Germinal center (tissue), 1 donor: ENCODE measurements around the gene STAT2.
A peak's percentile ranks its signal among the peaks of the same experiment; 100 is the strongest.
"Not testable (repeated sequence)": the region's sequence is repeated elsewhere in the genome, so short reads cannot be mapped to it uniquely, and the experiment has no call there.

Experiments
- DNase-seq: peaks from one replicate; pipeline ENCODE4 v3.0.0; 2012; ENCODE audit warnings: mixed read lengths, low spot score

Gene STAT2

DNA sequence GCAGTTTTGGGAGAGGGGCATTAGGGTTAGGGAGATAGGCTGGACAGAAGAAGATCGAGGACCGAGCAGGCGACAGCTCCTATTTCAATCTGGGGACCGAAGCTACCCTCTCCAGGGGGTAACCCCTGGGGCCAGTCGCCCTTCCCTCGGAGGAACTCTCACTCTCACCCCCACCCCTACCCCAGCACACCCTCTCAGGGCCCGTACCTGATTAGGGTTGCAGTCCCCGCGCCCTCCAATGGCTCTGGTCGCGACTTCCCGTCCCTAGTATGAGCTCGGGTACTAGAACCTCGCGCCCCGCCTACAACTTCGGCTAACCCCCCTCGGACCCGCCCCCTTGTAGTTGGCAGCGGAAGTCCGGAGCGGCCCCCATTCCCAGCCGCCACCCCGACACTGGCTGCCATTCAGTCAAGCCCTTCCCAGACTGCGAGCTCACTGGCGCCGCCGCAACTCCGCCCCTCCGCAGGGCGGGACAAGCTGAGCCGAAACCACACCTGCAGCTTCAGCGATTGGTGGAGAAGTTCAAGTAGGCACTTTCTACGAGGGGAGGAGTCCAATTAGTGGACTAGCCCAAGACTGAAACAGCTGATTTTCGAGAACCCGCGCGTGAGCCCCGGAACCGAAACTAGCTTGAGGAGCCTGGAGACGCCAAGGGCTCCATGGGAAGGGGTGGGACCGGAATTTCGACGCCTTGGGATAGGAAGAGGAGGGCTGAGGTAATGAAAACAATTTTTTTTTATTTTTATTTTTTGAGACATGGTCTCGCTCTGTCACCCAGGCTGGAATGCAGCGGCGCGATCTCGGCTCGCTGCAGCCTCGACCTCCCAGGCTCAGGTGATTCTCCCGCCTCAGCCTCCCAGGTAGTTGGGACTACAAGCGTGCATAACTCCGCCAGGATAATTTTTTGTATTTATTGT, at the start of gene STAT2:
Gene STAT2 (minus strand): TSS at position 257 of the 917 bp plus-strand sequence. CDS start 3,536 bp downstream, outside the sequence.
- peak; percentile 97 for DNase-seq

DNA sequence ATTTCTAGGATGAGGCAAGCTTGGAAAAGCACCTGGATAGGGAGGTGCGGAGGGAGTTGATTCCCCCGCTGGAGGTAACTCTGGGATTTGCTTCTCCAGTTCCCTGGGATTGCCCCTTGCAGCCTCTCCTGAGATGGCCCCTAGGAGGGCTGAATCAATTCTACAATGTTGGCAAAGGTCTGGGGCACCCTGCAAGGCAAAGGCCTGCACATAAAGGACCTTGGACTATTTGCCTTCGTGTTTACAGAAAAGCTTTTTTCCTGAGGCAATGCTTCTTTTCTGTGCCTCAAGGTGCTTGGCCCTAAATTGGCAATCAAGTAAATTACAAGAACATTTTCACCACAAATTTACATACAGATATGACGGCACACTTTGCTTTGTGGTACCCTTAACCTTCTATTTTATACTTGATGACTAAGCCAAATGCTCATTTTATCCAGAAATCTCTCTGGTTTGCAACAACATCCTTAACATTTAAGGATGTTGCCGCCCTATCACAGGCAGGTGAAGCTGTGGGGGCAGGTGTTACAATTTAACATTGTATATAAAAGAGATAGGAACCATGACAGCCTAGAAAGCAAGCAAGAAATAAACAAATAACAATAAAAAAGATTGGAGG, 49.0 kb upstream of the STAT2 start:
- DNase-seq = no peak

DNA sequence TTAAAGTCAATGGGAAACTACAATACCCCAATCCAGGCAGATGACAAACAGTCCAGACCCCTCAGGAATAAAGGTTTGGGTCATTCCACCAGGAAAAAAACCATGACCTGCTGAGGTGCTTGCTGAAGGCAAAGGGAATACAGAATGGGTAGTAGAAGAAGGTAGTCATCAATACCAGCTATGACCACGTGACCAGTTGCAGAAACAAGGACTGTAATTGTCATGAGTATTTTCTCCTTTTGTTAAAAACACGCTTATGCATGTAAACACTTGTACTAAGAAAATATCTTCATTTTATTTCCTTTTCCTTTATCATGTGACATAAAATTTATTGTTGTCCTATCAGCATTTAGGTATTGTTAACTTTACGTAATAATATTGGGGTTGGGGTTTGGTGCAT, 44.3 kb upstream of the STAT2 start:
- not testable (repeated sequence) for DNase-seq

DNA sequence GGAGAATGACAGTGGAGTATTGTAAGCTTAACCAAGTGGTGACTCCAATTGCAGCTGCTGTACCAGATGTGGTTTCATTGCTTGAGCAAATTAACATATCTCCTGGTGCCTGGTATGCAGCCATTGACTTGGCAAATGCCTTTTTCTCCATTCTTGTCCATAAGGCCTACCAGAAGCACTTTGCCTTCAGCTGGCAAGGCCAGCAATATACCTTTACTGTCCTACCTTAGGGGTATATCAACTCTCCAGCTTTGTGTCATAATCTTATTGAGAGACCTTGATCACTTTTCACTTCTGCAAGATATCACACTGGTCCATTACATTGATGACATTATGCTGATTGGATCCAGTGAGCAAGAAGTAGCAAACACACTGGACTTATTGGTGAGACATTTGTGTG, 41.7 kb upstream of the STAT2 start:
- not testable (repeated sequence) for DNase-seq

DNA sequence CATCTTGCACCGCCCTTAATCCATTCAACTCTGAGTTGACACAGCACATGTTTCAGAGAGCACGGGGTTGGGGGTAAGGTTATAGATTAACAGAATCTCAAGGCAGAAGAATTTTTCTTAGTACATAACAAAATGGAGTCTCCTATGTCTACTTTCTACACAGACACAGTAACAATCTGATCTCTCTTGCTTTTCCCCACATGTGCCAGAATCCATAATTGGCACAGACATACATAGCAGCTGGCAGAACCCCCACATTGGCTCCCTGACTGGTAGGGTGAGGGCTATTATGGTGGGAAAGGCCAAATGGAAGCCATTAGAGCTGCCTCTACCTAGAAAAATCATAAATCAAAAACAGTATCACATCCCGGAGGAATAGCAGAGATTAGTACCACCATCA, 41.2 kb upstream of the STAT2 start:
- DNase-seq = not testable (repeated sequence)

DNA sequence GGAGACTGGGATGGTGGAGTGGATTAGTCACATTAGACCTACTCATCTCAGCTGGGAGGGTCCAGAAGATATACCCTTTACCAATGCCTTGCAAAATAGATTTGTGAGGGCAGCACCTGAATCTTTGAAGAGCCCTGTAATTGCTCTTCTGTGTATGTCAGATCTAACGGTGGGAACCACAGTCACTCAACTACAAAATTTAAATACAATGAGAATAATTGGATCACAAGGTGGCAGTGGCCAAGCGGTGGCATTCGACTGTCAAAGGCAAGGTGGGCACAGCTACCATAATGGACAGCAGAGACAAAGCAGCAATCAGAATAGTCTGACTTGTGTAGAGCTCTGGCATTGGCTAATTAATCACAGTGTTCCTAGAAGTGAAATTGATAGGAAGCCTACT, 39.6 kb upstream of the STAT2 start:
- not testable (repeated sequence) for DNase-seq

DNA sequence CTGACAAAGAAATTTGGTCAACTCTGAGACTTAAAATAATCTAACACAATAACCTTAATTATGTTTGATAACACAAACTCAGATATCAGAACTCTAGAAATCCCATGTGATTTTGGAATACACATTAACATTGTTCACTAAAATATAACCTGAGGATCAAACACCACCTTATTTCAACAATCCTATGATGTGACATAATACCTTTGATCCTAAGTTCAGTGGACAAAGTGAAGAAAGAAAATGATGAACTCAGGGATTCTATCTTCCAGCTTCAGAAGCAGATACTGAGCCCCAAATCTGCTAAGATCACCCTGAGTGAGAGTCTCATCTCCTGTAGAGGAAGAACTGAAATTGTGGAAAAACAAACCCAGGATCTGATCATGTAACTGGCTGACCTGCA, 38.4 kb upstream of the STAT2 start:
- DNase-seq = no peak

DNA sequence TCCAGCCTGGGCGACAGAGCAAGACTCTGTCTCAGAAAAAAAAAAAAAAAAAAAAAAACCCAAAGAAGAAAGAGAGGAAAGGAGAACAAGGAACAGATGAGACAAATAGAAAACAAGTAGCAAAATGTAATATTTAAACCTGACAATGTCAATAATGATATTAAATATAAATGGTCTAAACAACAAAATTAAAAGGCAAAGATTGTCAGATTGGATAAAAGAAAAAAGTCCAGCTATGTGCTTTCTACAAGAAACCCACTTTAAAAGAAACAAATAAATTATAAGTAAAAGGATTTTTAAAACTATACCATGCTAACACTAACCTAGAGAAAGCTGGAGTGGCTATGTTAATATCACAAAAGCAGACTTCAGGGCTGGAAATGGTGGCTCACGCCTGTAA, 32.4 kb upstream of the STAT2 start:
- no peak for DNase-seq

DNA sequence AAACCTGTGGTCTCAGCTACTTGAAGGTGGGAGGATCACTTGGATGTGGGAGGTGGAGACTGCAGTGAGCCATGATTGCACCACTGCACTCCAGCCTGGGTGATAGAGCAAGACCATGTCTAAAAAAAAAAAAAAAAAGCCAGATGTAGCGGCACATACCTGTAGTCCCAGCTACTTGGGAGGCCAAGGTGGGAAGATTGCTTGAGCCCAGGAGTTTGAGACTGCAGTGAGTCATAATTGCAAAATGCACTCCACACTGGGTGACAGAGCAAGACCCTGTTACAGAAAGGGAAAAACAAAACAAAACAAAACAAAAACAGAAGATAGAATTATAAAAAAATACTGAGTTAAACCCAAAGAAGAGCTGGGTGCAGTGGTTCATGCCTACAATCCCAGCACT, 31.8 kb upstream of the STAT2 start:
- DNase-seq = no peak

DNA sequence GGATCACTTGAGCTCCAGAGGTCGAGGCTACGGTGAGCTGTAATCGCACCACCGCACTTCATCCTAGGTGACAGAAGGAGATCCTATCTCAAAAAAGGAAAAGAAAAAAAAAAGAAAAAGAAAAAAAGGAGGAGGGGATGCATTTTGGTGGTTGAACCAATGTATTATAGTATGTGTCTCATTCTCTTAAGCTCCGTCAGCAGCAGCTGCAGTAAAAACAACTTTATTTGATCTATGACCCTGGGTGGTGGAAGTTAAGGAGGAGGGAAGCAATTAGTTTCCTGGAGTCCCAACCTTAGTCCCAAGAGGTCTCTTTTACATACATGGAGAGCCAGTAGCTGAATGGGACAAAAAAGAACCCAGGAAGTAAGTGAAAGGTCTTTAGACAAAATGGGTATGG, 29.5 kb upstream of the STAT2 start:
- no peak for DNase-seq

DNA sequence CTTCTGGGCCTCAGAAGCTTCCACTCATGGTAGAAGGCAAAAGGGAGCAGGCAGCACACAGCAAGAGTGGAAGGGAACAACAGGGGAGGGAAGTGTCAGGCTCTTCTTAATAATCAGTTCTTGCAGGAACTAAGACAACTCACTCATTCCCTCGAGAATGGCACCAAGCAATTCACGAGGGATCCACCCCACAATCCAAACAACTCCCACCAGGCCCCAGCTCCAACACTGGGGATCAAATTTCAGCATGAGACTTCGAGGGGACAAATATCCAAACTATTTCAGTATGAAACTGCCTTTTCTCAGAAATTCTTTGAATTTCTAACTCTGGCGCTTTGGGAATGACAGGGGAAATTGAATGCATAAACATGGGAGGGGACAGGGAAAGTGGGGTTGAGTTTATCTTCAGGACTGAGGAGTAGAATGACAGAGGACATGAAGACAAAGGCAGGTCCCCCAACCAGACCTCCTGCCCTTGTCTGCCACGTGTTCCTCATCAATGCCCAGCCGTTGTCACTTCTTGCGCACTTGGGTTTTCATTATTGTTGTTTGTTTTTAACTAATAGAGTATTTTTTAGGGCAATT, 27.3 kb upstream of the STAT2 start:
- DNase-seq = no peak

DNA sequence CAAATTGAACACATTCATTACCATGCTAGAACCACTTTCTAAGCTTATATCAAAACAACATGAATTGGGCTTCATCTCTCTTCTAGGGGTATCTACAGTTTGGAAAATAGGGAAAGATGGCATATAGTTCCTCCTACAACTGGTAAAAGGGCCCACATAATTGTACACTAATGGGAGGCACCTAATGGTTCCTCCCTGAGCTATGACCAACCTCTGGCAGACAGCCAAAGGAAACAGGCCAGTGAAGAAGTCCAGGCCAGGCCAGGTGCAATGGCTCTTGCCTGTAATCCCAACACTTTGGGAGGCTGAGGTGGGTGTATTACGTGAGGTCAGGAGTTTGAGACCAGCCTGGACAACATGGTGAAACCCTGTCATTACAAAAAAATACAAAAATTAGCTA, 26.0 kb upstream of the STAT2 start:
- DNase-seq = no peak

DNA sequence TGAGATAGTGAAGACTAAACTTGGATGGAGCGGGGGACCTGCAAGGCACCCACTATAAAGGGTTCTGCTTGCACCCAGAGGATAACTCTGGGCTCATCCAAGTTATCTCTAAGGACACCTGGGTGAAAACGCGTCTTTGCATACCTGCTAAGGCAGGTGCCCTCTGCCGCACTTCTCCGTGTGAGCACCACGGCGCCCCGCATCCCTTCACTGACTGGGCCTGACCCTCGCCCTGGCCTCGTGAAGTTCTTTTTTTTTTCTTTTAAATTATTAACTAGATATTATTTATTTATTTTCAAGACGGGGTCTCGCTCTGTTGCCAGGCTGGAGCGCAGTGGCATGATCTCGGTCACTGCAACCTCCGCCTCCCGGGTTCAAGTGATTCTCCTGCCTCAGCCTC, 22.7 kb upstream of the STAT2 start:
- DNase-seq = no peak

DNA sequence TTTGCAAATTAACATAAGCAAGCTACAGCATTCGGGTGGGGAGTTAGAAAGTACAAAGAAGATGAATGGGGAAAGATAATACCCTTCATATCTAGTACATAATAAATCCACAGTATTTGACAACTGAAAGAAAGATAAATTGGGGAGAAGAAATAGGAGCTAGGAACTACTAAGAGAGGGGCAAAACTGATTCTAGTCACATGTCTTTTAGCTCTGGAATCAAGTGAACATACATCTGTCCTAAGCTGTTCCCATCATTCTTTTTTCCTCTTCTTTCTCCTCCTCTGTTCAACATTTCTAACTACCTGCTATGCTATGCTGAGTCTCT, 18.0 kb upstream of the STAT2 start:
- no peak for DNase-seq

DNA sequence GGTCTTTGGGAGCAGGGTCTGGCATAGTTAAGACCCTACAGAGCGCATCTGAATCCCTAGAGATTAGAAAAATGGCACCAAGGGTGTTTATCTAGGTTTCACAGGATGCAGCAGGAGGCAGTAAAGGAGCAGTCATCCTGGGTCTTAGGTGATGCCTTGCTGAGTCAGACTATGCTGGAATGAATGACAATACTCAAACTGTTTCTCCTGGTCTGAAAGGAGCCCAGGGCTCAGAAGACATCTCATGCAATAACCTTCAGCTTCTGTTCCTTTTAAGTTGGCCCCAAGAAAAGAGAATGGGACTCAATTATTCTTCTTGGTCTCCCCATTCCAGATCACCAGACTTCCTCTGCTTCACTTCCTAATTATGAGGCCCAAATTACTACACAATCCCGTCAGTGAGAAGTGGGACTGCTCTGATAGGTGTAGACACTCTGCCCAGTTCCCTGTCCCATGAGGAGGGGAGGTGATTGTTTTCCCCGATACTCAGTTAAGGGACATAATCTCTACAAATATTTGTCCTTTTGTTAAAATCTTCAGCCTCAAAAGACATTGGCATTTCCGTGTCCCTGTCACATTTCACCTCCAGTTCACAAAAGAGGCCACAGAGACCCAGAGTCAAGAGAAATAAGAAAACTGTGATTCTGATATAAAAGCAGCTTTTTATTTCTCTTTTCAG, 17.5 kb upstream of the STAT2 start:
- DNase-seq = no peak

DNA sequence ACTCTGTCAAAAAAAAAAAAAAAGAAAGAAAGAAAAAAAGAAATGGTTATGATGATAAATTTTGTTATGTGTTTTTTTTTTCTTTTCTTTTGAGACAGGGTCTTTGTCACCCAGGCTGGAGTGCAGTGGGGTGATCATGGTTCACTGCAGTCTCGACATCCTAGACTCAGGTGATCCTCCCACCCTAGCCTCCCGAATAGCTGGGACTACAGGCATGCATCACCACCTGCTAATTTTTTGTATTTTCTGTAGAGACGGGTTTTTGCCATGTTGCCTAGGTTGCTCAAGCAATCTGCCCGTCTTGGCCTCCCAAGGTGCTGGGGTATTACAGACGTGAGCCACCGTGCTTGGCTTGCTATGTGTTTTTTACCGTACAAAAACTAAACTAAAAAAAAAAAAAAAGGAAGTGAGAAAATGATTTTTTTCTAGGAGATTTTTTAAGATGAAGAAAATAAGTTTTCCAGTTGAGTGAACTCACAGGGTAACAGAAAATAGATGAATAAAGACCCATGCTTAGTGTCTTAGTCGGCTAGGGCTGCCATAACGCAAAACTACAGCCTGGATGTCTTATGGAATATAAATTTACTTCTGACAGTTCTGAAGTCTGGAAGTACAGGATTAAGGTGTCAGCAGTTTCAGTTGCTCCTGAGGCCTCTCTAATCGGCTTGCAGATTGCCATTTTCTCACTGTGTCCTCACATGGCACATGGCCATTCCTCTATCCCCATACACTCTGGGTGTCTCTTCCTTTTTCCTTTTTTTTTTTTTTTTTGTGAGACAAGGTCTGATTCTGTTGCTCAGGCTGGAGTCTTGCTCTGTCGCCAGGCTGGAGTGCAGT, 15.9 kb upstream of the STAT2 start:
- peak; percentile 22 for DNase-seq

DNA sequence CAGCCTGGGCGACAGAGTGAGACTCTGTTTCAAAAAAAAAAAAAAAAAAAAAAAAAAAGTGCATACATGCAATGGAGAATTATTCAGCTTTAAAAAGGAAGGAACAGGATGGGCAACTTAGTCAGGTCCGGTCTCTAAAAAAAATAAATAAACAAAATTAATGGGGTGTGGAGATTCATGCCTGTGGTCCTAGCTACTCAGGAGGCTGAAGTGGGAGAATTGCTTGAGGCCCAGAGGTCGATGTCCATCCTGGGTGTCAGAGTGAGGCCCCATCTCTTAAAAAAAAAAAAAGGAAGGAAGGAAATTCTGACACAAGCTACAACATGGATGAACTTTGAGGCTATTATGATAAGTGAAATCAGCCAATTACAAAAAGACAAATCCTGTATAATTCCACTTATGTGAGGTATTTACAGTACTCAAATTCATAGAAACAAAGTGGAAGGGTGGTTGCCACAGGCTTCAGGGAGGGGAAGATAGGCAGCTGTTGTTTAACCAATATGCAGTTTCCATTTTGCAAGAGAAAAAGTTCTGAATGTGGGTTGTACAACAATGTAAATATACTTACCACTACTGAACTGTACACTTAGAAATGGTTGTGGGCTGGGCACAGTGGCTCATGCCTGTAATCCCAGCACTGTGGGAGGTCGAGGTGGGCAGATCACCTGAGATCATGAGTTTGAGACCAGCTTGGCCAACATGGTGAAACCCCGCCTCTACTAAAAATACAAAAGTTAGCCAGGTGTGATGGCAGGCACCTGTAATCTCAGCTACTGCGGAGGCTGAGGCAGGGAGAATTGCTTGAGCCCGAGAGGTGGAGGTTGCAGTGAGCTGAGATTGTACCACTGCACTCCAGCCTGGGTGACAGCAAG, 15.1 kb upstream of the STAT2 start:
- no peak for DNase-seq

DNA sequence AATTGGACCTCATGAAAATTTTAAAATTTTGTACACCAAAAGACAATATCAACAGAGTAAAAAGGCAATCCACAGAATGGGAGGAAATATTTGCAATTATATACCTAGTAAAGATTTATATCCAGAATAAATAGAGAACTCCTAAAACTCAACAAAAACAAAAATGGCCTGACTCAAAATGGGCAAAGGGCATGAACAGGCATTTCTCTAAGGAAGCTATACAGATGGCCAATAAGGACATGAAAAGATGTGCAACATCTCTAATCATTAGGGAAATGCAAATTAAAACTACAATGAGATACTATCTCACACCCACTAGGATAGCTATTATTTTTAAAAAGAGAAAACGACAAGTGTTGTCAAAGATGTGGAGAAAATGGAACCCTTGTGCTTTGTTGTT, 13.6 kb upstream of the STAT2 start:
- DNase-seq = no peak

DNA sequence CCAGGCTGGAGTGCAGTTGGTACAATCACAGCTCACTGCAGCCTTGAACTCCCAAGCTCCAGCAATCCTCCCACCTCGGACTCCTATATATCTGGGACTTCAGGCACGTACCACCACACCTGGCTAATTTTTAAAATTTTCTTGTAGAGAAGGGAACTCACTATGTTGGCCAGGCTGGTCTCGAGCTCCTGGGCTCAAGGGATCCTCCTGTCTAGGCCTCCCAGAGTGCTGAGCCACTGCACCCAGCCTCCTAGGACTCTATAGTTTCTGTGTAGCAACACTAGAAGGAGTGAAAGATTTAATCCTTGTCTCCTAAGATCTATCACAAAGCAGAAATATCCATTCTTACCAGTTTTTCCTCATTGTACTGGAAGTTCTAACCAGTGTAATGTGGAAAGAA, 7.0 kb upstream of the STAT2 start:
- no peak for DNase-seq

DNA sequence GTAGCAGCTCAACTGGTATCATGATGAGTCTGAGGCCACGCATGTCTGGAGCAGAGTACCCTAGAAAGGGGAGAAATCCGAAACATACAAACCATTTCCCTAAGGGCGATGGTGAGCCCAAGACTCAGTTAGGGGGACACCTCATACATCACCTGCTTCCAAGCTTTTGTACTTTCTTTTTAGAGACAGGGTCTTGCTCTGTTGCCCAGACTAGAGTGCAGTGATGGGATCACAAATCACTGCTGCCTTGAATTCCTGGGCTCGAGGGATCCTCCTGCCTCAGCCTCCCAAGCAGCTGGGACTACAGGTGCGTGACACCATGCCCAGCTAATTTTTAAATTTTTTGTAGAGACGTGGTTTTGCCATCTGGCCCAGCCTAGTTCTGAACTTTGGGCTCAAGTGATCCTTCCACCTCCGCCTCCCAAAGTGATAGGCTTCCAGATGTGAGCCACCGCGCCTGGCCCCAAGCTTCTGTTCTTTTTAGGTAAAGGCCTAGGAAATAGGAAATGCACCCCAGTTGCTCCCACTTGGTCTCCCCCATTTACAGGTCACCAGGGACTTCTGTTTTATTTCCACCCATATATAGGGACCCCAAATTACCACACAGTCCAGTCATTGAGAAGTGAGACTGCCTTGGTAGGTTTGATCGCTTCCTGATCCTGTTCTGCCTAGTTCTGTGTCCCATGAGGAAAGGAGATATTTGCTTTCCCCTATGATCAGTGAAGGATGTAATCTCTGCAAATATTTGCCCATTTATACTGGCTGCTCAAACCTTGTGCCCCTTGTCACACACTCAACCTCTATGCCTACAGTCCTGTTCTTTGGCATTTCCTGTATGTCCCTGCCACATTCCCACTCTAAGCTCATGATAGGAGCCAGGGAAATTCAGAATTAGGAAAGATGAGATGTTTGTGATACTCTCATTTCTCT, 2.5 kb upstream of the STAT2 start, which contains the start of gene APOF:
Gene APOF (minus strand): TSS at position 728 of the 930 bp plus-strand sequence. CDS start 112 bp downstream, at position 616.
- DNase-seq = no peak
